WI38 (cell line): ENCODE measurements around the gene CH25H.

Source experiments
- H3K4me3 ChIP-seq: 2 replicates; pipeline ENCODE4 v1.5.1; 2011; ENCODE audit warnings: low read depth, mild to moderate bottlenecking, control low read depth, low read length
- CTCF ChIP-seq: IDR thresholded peaks from 2 replicates; pipeline ENCODE4 v1.5.1; 2012; ENCODE audit warnings: low read depth, mild to moderate bottlenecking, control low read depth, low read length

The CH25H gene

DNA sequence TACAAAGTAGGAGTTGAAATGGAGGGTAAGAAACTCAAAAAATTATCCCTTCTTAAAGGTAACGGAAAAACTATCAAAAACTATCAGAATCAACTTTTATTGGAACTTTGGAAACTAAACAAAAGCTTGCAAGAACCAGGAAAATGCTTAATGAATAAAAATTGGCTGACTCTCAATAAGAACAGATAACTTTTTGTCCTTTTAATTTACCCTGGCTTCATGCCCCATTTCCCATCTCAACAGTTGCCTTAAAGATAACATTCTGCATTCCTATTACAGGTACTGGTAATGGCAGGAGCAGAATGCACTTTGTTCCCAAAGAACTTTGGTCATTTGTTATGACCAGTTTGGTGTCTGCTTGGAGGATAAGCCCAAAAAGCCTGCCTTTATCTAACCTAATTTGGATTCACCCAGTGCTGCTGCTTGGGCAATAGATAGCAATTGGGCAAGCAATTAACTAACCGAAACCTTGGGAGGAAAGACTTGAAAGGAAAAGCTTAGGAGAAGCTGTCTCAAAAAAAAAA is 17.8 kb downstream of the CH25H start:
- no peak overlapping the region for H3K4me3 ChIP-seq
- no peak for TF ChIP-seq CTCF

DNA sequence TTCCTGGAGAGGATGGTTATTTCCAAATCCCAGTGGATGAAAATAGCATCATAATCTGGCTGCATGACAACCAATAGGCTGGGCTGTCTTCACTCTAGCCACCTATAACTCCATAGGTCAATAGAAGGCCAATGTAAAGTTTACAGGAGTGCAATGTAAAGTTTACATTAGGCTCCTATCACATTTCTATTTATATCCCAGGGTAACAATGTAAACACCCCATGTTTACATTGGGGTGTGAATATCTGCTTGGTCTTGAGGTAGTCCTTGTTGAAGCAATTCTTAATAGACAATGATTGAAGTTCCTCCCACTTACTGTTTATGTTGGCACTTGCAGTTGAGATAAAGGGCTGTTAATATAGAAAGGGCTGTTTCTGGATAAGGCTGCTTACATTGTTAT is 21.5 kb downstream of the CH25H start:
- no peak overlapping the region for H3K4me3 ChIP-seq
- no peak for TF ChIP-seq CTCF

GRCh38 chr10:89184638-89185037 is 22.5 kb downstream of the CH25H start:
- TF ChIP-seq CTCF = no peak
- H3K4me3 ChIP-seq = no peak overlapping the region

- TF ChIP-seq CTCF = no peak
- no peak overlapping the region for H3K4me3 ChIP-seq
Measured at GRCh38 chr10:89183571-89183970, 23.5 kb downstream of the CH25H start.

DNA sequence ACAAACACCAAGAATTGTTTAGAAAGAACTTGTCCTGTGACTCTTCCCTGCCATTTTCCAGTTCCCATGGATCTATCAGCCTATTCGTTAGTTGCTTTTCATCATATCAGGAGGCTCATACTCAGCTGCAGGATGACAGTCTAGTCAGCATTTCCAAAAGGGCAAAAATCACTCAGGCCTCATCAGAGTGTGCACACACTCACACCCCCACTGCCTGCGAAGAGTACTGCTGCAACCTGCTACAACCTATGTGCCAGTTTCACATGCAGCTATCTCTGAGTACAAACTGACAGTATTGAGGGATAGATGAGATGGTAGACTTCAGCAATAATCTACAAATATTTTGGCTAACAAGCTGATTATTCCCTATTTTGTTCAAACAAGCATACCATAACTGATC is 24.2 kb downstream of the CH25H start:
- no peak overlapping the region for H3K4me3 ChIP-seq
- no peak for TF ChIP-seq CTCF

DNA sequence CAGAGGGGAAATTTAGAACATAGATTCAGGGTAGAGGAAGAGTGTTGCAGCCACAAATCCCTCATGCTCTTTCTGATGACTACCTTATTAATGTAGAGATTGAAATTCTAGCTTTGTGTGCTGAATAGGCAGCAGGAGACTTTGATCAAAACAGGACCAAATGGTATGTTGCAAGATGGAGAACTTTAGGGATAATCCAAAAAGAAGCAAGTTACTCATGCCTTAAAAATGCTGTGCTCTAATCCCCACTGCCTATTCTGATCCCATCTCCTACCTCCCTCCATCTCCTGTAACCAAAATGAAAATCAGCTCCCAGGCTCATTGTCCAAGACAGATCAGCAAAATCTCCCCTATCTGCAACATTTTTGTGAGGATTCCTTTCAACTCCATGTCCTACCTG is 31.3 kb downstream of the CH25H start:
- TF ChIP-seq CTCF = no peak
- no peak overlapping the region for H3K4me3 ChIP-seq

- H3K4me3 ChIP-seq = no peak overlapping the region
- TF ChIP-seq CTCF = no peak
Measured at GRCh38 chr10:89173075-89173474, 34.0 kb downstream of the CH25H start.
